GM21528 (cell line): ENCODE data around the gene HS6ST2.

Experiments
- ATAC-seq: cut with Tn5 transposase; IDR thresholded peaks from one replicate; pipeline ENCODE4 v1.9.1; 2021; ENCODE audit warnings: mild to moderate bottlenecking, moderate library complexity; ENCODE audit not compliant: unreplicated experiment, low FRiP score

HS6ST2 gene

DNA sequence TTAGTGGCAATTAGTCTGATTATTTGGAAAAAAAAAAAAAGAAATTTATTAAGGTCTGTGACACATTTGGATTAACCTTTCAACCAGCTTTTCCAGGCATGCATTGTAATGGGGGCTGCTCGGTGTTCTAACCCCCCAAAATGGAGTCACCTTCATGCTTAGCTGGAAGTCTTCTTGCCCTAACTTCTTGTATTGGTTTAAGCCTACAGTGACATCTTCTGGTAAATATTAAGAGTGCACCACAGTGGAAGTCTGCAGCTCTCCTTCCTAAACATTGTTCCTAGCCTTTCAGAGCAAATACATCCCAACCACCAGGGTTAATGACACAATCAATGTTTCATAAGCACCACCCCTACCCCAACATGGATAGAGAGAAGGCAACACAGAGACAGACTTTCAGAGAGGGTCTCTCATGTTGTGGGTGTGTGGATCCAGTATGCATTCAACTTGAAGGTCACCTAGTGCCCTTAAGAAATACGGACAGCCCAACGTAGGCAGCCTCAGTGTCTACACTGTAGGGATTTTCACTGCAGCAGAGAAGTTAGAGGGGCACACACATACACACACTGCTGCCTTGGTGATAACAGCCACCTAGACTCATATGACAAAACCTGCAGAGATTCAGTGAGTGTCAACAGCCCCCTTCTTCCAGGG lies 326.7 kb downstream of the HS6ST2 start:
- no peak for ATAC-seq

DNA sequence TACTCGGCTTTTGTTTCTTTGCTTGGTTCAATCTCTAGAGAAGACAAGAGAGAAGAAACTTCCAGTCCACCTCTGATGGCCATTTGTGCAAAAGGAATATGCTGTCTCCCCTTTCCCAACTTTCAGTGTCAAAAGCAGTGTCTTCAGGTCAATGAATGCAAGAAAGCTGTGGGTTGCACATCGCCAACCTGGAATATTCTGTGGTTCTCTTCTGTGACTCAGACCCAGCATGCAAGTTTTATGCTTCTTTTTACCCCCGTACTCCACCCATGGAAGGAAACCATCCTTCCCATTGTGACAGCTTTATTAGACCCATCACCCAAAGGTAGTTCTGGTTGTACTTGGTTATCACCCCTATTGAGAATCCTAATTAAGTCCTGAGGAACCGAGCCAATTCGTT lies 334.0 kb downstream of the HS6ST2 start:
- ATAC-seq, result no peak

DNA sequence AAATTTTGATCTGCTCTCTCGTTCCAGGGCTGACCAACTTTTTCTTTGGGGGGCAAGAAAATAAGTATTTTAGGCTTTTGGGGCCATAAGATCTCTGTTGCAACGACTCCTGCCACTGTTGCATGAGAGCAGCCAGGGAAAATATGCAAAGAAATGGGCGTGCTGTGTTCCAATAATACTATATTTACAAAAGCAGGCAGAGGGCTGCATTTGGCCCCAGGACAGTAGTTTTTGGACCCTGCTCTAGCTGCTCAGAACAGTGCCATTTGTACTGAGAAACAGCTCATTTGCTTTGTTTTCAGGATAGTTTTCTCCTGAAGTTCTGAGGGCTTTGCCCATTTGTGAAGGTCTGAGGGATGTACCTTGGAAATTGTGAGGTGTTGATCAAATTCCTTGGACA lies 334.5 kb downstream of the HS6ST2 start:
- no peak for ATAC-seq

DNA sequence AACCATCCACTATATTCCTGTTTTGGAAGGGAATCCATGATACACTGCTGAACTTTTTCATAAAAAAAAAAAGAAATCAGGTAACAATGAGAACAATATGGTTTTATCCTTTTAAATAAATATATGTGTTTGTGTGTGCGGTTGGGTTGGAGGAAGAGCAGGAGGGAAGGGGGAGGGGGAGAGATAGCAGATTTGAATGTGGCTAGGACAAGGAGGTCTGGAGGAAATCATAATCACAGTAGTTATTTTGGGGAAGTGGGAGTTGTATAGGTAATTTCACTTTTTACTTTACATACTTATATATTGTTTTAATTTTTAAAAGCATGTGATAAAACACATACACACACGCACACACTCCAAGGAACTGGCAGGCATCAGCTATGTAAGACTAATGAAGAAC lies 335.1 kb downstream of the HS6ST2 start:
- no peak for ATAC-seq

DNA sequence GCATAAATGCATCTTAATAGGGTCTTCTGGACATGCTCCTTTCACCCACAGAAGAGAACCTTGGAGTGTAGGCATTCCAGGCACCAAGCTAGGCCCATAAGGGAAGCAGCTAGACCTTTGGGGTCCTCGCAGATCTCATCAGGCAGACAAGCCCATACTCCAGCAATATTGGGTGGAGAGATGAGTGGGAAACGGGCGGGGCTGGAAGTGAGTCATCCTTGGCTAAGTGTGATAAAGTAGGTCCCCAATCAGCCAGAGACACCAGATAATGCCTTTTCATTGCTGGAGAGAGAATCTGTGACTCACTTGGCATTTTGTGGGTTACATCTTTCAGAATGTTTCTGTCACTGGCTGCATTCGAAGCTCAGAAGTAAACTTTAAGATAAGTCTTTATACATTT lies 336.3 kb downstream of the HS6ST2 start:
- no peak for ATAC-seq

DNA sequence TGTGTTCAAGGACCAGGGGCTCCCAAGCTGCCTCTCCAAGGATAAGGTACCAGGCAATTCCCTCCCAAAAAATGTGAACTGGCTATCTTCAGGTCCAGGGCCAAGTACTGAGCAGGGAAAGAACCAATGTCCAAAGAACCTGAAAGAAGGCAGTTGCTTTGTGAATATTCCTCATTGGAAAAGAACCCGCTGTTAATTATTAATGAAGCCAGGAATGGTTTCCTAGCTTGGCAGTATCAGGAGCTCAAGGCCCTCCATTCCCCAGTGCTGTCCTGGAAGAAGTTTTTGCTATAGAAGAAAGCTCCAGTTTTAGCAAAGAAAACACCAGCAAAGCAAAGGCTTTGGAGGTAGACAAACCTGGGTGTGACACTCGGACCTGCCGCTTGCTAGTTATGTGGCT lies 339.6 kb downstream of the HS6ST2 start:
- no peak for ATAC-seq

DNA sequence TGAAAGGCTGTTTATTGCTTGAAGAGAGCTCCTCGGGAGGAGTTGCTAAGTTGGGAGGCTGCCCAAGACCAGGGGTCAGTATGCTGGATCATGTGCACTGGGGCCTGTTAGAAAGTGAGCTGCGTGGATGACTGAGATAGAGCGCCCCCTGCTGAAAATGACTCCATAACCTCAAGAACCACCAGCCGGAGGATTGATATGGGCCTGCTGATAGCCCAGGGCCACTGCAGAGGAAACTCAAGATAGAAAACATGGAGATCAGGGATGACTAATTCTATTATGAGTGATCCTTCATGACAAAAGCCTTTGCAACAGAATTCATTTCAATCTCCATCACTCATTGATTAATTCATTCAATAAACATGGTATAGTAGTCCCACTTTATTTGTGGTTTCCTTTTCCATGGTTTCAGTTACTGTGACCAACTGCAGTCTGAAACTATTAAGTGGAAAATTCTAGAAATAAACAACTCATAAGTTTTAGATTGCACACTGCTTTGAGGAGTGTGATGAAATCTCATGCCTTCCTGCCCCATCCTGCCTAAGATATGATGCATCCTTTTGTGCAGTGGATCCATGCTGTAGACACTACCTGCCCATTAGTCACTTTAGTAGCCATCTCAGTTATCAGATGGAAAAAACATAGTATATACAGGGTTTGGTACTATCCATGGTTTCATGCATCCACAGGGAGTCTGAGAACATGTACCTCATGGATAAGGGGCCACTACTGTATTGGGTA lies 342.9 kb downstream of the HS6ST2 start:
- ATAC-seq, result no peak

DNA sequence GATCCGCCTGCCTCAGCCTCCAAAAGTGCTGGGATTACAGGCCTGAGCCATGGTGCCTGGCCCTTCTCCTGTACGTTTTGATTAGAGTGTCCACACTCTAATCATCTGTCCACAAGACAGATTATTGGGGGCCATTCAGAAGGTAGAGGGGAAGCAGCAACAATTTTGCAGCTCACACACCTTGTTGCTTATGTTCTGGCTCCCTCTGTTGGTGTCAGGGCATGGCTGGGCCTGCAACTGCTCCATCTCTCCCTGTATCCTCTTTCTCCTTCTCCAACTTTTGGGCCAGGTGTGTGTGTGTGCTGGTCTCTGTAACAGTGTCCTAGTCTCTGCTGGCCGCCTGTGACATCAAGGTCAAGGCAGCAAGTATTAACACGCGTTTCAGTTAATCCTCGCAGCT lies 344.1 kb downstream of the HS6ST2 start:
- no peak for ATAC-seq

DNA sequence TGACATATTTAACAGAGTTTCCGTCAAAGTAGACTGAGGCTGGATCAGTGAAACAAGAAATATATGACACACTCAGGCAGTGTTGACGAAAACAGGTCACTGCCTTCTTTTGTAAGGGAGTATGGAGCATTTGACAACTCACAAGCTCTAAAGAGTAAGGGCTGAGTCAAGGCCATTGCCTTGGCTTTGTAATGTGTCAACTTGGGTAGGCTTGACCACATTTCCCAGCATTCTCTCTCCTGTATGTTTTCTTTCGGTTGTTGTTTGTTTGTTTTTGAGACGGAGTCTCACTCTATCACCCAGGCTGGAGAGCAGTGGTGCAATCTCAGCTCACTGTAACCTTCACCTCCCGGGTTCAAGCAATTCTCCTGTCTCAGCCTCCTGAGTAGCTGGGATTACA lies 344.6 kb downstream of the HS6ST2 start:
- ATAC-seq, result no peak

DNA sequence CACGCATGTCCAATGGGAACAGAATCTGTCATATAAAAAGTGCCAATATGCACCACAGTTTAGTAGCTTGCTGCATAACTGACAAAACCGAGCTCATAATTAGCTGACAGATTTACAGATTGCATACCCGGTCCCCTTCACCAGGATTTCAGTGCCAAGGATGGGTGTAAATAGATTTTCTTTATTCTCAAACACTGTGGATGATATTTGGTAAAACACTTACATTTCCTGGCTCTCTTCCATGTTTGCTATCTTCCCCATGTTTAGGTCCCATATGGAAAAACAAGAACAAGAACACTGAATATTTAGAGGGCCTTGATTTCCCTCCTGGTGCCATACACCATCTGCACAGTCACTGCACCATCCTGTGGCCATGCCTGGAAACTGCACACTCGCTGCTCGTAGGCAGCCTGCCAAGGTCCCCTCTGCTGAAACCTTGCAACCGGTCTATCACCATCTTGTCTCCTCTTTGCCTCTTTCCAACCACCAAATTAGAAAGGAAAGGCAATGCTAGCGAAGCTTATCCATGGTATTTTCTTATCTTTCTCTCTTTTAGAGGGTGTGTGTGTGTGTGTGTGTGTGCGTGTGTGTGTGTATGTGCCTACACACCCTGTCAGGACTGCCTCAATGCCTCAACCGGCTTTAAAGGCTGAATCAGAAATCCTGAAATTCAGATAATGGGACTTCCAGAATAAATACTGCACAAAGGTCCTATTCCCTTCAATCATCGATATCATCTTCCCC lies 345.4 kb downstream of the HS6ST2 start:
- ATAC-seq, result no peak

DNA sequence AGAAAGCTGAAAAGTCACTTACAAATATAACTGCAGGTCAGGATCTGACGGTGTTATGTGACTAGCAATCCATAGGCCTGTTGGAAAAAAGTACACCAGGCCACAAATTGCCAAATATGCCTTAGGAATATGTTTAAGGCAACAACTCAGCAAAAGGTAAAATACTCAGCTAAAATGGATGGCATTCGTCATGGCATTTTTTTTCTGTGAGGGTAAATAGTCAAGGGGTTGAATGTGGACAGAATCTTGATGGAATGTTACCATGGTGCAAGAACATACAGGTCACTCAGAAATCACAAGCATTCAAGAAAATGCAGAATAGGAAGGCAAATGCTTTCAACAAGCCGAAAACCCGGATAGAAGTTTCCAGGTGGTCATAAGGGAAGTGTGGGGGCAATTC lies 347.9 kb downstream of the HS6ST2 start:
- no peak for ATAC-seq

DNA sequence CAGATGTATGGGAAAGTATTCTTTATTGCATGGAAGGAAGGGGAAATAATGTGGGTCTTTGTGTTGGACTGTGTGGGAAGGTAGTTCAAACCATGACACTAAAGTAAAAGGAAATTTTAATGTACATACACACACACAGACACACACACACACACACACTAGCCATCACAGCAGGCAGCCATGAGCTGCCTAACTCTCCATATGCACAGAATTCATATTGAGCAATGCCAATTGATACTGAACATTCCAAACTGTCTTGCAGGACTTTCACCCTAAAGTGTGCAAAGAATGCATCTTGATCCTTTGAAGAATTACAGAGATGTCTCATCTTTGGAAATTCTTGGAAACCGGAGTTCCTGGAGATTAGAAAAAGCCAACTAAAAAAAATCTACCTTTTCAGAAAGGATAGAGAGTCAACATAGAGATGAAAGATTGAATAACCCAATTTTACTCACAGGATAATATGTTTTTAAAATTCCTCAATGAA lies 349.0 kb downstream of the HS6ST2 start:
- ATAC-seq, result no peak

DNA sequence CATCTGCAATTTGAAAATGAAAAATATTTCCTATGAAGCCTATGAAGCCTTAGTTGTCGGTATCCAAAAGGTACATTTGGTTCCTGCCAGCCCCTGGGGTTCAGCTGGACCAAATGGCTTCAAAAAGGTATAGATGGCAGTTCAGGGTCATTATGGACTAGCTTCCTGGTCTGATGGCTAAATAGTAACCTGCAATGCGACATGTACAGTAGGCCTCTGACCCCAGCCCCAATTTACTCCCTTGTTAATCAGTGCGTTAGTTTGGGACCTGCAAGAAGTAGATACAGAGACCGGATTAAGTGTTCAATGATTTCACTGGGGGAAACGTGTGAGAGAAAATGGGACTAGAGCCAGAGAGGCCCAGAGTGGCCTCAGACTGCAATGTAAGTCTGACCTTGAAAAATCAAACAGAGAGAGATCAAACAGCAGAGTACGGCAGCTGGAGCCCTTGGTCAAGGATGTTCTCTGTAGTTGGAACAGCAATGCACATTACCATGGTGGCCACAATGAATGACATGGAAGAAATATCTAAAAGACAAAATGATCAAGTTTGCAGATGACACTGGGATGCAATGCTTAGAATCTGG lies 354.6 kb downstream of the HS6ST2 start:
- ATAC-seq, result no peak

DNA sequence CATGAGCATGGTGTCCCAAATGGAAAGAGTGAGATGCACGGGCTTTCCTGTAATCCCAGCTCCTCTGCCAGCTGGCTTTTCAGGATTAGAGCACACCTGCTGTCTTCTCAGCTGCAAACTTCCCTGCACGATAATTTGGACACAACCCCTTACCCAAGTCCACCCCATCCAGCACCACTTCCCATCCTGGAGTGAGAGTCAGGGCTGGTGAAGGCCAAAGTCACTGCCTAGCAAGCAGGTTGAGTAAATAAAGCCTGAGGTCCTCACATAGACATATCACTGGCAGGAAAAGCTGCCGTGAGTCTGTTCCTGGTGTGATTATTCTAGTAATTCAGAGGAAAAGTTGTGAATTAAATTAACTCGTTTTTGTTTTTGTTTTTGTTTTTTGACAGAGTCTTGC lies 355.7 kb downstream of the HS6ST2 start:
- no peak for ATAC-seq

DNA sequence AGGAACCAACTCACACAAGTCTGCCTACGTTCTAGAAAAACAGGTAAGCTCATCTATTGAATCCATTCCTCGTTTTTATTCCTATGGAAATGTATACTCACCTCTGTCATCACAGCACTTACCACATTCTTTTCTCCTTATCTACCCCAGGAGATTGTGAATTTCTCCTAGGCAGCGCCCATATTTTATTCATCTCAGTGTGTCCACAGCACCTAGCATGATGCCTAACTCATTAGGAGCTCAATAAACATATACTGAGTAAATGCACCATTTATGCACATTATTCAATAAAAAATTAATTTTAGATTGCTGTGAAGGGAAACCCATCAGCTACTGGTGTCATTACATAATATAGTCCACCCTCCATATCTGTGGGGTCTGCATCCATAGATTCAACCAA lies 363.4 kb downstream of the HS6ST2 start:
- ATAC-seq, result no peak

DNA sequence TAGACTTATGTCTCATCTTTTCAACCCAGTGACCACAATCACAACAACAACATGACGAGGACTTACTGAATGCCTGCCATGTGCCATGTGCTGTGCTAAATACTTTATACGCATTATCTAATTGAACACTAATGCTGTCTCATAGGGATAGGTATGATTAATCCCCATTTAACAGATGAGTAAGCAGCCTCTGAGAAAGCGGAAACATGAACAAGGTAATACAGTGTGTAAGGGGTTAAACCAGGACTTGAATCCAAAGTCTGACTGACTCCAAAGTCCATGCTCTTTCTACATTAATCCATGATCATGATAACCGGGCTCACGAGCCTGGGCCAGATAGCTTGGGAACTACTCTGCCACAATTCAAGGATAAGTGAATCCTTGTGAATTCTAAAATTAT lies 364.3 kb downstream of the HS6ST2 start:
- ATAC-seq, result no peak

DNA sequence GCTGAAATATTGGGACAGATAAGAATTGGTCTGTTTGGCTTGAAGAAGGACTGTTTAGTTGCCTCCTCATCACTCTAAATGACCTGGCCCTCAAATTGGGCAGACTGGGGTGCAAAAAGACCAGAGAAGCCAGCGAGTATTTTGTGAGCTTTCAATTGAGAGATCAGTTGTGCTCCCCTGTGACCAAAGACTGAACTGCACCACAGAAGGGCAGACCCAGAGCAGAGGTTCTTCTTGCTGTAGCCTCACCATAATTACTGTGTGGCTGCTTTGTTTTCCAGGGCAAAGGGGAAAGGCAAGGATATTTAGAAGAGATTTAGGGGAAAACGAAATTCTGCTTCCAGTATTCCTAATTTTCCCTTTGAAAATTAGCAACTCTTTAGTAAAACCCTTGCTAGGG lies 365.5 kb downstream of the HS6ST2 start:
- no peak for ATAC-seq

DNA sequence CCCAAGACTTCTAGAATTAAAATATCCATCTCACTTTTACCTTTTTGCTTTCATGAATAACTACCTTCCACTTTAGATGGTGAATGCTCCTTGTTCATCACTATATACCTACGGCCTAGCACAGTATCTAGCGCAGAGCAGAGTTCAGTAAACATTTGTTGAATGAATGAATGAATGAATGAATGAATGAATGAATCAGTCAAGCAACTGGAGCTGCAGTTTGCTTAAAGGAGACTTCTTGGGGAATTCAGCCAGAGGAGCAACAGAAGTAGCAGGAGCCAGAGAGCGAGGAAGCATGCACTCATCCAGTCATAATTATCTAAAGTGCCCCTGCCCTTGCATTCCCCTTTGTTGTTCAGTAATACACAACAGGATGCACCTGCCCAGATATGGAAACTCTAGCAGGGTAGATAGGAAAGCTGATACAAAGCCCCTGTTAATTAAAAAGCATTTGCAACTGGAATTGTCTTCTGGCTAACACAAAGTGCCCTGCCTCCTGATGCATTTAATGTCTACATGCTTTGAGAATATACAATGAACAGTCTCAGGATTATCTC lies 366.6 kb downstream of the HS6ST2 start:
- no peak for ATAC-seq

DNA sequence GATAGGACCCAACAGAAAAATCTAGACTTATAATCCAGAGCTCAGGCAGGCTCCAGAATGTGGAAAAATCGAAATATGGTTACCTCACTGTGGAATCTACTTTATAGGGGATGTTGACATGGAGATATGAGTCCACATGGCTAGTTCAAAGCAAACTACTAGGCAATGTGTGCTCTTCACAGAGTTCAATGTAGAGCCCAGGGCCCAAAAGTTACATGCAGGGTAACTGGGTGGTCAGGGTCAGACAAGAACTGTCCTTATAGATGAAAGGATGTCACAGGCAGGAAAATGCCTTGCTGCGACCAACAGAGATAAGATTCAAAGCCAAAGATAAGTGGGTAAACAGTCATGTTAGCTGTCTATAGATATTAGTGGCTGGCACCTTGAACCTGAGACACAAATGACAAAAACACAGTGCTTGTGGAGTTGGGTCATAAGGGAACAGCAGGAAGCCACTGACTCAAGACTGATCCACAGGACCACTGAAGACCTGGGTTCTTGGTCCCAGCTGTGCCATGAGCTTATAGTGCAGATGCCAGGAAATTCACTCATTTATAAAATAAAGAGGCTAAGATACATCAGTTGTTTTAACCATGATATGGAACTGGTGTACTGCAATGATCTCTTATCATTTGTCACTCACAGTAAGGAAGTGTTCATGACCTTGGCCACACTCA lies 367.9 kb downstream of the HS6ST2 start:
- ATAC-seq, result no peak

DNA sequence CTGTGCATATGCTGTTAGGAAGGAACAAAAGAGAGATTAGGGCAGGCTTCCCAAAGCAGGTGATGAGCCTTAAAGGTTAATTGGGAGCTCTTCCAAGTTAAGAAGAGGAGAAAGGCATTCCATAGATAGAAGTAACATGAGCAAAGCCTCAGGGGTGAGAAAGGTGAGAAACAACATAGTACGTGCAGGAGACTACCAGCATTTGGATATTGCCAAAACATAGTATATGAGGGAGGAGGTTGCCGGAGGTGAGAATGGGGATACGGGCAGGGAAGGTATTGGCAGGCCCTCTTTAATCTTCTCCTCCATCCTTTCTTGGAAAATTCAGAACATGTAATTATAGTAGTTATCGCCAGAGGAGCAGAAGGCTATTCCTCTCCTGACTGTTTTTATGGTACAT lies 373.5 kb downstream of the HS6ST2 start:
- no peak for ATAC-seq
